Measurements from ENCODE around the gene CDR2L.
A peak's percentile ranks its signal among the peaks of the same experiment; 100 is the strongest.
"Not testable (repeated sequence)": the region's sequence is repeated elsewhere in the genome, so short reads cannot be mapped to it uniquely, and the experiment has no call there.

Gene CDR2L

DNA sequence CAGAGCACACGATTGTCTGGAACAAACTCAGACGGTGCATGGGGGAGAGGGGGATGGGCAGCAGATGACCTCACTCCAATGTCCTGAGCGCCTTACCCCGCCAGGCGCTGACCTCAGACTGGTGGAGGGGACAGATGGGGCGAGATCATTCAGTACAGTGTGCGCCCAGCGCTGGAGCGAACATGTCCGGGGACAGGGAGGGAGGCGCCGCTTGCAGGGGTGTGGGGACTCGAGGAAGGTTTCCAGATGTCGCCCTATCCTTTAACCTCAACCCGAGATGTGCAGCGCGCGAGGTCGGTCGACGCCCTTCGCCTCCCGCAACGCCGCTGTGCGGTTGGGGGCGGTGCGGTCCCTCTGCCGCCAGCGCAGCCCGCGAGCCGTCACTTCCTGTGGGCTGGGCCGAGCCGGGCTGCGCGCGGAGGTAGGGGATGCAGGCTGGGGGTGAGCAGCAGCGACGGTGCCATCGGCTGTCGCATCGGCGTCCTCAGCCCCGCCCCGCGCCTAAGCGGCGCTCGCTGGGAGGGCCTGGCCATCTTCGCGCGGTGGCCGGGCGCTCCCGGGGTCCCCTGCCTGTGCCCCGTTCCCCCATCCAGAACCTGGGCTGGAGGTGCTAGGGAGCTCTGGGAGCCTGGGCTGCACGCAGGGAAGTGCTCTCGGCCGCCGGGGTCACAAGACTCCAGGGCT lies 5.3 kb upstream of the CDR2L start:
- DNase-seq: no peak

DNA sequence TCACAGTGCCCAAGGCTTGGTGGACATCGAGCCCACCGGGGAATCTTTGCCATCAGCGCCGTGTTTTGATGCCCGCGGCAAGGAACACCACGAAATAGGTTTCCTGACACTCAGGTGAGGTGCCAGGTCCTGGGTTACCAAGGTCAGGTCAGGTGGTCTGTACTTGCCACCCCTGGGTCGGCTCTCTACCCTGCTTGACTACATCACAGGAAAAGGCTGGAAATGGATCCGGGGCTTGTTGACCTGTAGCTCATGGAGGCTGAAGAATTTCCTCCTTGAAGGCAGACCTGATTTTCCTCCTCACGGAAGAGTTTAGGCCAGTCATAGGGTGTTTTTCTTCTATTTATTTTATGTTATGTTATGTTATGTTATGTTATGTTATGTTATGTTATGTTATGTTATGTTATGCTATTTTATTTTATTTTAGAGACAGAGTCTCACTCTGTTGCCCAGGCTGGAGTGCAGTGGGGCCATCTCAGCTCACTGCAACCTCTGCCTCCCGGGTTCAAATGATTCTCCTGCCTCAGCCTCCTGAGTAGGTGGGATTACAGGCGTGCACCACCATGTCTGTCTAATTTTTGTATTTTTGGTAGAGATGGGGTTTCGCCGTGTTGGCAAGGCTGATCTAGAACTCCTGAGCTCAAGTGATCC lies 4.6 kb upstream of the CDR2L start:
- DNase-seq: not testable (repeated sequence)

DNA sequence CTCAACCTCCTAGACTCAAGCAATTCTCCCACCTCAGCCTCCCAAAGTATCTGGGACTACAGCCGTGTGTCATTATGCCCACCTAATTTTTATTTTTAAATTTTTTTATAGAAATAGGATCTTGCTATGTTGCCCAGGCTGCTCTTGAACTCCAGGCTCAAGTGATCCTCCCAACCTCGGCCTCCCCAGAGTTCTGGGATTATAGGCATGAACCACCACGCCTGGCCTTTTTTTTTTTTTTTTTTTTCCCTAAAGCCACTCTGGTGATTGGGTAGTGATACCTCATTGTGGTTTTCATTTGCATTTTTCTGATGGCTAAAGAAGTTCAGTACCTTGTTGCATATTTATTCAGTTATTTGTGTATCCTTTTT lies 1.2 kb upstream of the CDR2L start:
- no peak for DNase-seq

DNA sequence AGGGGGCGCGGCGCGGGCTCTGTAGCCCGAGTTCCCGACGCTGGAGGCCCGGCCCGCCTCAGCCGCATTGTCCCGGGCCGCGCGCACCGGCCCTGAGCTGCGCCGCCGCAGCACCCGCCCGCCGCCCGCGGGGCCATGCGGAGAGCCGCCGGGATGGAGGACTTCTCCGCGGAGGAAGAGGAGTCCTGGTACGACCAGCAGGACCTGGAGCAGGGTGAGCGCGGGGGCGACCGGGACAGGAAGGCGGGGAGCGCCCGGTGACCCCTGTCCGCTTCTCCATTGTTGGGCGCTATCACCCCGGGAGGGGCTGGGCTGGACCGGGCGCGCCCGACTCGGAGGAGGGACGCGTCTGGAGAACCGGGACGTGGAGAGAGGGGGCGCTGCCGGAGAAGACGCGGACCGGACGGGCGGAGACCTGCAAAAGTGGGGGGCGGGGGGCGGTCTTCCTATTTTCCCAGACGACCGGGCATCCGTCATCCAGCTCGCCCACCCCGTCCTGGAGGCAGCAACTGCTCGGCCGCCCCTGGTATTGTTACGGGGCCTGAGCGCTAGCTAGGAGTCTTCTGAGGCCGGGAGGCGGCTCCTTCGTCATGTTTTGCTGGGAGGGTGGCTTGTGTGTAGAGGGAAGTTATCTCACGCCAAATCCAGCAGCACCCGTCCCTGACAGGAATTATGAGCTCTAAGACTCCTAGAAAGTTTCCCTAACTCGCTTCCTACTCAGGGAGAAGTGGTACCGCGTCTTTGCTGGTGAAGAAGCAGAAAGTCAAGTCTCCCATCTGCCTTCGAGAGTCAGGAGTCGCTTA lies 678 bp downstream of the CDR2L start:
- DNase-seq: peak; percentile 73 to 74

DNA sequence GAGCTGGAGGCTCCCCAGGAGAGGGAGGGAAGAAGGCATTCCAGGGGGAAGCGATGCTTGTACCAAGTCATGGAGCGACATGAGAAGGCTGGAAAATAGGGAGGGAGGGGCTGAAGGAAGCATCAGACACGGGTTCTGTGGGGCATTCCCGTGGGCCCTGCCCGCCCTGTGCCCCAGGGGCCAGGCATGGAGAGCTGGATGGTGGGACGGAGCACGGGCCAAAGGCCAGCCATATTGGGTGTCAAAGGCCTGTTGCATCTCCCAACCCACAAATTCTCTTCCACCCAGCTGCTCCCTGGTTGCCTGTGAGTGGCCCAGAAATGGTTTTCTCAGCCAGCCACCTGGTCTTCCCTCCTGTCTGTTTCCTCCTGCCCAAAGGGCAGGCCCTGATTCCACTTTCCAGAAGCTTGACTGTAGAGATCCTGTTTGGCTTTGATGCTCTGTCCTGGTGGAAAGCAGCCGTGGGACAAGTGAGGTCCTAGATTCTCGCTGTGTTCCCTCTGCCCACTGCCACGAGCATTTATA lies 3.2 kb downstream of the CDR2L start:
- DNase-seq: no peak

DNA sequence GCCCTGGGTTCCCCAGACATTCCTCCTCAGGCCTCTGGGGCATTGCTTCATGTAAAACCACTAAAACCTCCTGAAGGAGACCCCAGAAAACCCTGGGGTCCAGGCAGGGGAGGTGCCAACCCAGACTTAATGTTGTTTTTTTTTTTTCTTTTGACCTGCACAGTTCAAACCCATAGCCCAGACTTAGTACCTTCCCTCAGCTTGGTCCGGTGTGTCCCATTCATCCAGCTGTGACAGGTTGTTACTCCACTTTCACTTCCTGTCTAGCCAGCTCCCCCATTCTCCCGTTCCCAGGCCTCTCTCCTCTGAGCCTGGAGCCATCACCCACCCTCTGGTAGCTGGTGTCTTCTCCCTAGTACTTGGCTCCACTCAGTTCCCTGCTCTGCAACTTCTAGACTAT lies 4.8 kb downstream of the CDR2L start:
- no peak for DNase-seq

DNA sequence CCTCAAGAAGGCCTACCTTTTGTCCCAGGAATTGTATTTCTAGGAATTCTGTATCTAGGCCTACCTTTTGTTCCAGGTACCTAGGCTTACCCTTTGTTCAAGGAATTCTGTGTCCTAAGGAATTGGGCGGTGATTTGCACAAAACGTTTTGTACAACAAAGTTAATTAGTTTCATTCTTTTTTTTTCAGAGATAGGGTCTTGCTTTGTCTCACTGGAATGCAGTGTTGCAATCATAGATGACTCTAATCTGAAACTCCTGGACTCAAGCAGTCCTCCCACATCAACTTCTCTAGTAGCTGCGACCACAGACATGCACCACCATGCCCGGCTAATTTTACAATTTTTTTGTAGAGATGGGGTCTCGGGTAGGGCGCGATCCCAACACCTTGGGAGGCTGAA lies 7.0 kb downstream of the CDR2L start:
- no peak for DNase-seq

DNA sequence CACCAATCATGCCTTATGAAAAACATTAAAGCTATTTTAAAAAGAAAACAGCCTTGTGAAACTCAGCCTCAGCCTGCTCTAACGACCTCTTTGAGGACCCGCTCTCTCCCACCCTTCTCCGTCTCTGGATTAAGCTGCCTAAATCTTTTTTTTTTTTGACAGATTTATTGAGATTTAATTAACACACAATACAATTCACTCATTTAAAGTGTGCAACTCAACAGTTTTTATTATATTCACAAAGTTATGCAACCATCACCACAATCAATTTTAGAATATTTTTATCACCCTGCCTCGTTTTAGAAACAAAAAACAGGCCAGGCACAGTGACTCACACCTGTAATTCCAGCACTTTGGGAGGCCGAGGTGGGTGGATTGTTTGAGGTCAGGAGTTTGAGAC lies 8.4 kb downstream of the CDR2L start:
- no peak for DNase-seq

DNA sequence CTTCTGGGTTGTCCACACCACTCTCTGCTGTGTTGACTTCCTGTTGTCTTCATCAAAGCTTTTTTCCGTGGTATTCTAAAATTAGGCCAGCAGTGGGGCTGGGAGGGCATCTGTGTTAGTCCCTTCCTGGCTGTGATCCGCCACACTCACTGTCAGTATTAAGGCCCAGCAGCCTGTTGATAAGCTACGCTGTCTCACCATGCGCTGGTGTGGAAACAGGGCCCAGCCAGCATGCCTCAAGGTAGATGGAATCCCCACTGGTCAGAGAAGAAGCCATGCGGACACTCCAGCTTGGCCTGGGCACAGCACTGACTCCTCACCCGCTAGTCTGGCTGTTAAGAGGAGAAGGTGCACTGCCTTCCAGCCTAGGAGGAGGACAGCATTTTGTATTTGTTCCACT lies 11.4 kb downstream of the CDR2L start:
- DNase-seq: no peak

DNA sequence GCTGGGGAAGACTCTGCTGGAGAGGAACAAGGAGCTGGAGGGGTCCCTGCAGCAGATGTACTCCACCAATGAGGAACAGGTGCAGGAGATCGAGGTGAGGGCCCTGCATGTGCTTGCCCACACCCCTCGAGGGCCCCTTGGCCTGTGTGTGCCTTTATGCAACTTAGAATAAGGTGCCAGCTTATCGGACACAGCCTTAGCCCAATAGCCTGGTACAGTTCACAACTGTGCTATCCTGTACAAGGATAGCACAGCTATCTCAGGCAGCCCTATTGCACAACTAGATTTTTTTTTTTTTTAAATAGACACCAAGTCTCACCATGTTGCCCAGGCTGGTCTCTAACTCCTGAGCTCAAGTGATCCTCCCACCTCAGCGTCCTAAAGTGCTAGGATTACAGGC lies 12.1 kb downstream of the CDR2L start:
- no peak for DNase-seq

DNA sequence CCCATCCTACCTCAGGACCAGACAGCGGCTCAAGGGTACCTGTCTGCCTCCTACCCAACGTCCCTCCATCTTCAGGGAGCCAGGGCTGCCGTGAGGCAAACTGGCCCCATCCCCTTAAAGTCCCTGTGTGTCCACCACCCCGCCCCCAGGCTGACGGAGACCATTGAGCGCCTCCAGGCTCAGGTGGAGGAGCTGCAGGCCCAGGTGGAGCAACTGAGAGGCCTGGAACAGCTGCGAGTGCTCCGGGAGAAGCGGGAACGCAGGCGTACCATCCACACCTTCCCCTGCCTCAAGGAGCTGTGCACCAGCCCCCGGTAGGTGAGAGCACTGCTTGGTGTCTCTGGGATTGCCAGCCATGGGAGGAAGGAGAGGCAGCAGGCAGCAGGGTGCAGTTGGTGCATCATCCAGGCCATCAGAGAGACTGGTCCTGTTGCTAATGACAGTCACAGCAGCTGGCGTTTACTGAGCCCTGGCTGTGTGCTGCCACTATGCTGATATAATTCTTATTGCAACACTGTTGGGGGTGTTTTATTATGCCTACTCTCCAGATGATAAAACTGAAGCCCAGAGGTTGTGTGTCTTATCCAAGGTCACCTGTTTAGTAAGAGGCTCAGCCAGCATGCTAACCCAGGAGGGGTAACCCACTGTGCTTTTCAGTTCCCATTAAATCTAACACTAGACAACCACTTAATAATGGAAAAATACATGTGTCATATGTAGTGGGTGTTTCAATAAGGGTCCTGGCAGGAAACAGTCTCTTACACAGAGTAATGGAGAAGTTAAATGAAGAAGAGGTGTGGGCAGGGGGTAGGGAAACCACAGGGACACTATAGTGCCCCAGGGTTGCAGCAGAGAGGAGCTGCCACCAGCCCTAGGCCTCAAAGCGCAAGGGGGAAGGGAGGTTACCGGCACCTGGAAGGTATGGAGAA lies 14.7 kb downstream of the CDR2L start:
- peak; percentile 33 to 53 for DNase-seq

DNA sequence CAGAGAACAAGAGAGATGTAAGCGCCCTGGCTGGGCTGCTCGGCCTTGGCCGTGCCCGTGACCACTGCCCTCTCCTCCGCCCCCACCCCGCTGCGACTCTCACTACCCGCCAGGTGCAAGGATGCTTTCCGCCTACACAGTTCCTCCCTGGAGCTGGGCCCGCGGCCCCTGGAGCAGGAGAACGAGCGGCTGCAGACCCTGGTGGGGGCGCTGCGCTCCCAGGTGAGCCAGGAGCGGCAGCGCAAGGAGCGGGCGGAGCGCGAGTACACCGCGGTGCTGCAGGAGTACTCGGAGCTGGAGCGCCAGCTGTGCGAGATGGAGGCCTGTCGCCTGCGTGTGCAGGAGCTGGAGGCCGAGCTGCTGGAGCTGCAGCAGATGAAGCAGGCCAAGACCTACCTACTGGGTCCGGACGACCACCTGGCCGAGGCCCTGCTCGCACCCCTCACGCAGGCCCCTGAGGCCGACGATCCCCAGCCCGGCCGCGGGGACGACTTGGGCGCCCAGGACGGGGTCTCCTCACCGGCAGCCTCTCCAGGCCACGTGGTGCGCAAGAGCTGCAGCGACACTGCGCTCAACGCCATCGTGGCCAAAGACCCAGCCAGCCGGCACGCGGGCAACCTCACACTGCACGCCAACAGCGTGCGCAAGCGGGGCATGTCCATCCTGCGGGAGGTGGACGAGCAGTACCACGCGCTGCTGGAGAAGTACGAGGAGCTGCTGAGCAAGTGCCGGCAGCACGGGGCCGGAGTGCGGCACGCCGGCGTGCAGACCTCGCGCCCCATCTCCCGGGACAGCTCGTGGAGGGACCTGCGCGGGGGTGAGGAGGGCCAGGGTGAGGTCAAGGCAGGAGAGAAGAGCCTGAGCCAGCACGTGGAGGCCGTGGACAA lies 15.9 kb downstream of the CDR2L start:
- no peak for DNase-seq

DNA sequence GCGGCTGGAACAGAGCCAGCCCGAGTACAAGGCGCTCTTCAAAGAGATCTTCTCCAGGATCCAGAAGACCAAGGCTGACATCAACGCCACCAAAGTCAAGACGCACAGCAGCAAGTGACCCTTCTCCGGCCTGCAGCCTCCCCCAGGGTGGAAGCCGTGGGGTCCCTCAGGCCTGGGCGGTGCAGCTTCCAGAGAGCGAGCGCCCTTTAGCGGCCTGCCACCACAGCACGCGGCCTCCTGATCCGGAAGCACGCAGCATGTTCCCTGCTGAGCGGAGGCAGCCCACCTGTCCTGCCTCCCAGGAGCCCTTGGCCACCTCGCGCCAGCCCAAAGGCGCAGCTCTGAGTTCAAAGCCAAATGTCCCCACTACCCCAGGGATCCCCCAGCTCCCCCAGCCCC lies 16.5 kb downstream of the CDR2L start:
- no peak for DNase-seq

DNA sequence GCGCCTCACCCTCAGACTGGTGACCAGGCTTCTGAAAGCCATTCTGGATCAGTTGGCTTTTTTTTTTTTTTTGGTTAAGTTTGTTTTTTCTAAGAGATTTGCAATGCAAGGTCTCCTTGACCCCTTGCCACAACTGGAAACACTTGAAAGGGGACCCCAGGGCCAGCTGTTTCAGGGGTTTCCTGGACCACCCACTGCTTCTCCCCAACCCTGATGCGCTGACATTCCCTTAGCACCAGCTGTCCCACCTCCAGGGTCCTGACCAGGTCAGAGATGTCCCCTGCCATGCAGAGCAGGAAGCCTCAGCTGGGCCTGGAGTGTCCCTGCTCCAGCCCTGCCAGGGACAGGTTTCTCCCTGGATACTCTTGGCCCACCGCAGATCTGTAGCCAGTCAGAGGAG lies 16.9 kb downstream of the CDR2L start:
- no peak for DNase-seq

DNA sequence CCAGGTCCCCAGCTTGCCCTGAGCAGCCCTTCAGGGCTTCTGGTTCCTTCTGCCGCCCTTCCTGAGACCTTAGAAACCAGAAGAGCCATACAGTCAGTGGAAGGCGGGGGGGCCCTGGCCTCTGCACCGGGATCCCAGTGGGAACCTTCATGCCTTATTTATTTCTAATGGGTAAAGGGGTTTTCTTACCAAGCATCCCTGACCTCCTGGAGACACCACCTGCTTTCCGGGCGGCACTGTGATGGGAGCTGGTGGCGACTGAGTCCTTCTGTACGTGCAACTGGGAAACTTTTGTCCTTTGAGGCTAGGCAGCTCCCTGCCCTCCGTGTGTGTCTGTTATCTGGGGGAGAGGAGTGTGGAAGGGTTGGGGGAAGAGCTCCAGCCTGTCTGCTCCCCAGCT lies 17.9 kb downstream of the CDR2L start:
- no peak for DNase-seq

DNA sequence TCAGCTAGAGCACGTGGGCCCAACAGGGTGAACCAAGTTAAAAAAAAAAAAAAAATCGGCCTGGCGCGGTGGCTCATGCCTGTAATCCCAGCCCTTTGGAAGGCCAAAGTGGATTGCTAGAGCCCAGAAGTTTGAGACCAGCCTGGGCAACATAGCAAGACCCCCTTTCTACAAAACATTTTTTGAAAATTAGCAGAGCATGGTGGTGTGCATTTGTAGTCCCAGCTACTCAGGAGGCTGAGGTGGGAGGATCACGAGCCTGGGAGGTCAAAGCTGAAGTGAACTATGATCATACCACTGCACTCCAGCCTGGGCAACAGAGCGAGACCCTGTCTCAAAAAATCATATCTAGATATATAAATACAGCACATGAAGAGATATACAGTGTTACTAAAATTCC lies 18.7 kb downstream of the CDR2L start:
- not testable (repeated sequence) for DNase-seq

DNA sequence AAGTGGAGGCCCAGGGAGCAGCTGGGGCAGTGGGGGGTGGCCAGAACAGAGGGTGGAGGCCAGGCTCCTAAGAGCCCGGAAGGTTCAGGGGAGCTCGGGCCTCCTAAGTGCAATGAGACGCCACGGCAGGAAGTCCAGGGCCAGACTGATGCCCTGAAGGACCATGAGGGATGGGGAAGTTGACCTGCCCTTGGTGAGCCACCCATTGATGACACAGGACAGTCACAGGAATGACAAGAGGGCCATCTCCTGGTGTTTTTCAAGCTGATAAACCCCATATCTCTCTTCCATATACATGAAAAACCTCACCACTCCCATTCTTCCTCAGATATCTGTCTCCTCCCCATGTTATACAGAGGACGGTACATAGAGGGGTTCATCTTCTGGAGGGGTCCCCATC lies 19.2 kb downstream of the CDR2L start:
- DNase-seq: no peak

DNA sequence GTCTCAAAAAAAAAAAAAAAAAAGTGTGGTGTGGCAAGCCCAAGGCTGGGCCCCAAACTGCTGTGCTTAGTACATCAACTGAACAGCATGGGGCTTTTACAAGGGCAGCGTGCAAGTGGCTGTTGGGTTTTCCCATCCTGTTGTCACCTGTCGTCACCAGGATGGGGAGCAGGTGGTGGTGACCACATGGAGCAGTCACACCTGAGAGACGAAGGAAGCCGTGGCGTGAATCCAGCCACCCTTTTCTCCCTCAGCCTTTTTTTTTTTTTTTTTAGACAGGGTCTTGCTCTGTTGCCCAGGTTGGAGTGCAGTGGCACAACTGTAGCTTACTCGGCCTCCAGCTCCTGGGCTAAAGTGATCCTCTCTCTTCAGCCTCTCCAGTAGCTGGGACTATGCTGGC lies 20.9 kb downstream of the CDR2L start:
- DNase-seq: no peak

DNA sequence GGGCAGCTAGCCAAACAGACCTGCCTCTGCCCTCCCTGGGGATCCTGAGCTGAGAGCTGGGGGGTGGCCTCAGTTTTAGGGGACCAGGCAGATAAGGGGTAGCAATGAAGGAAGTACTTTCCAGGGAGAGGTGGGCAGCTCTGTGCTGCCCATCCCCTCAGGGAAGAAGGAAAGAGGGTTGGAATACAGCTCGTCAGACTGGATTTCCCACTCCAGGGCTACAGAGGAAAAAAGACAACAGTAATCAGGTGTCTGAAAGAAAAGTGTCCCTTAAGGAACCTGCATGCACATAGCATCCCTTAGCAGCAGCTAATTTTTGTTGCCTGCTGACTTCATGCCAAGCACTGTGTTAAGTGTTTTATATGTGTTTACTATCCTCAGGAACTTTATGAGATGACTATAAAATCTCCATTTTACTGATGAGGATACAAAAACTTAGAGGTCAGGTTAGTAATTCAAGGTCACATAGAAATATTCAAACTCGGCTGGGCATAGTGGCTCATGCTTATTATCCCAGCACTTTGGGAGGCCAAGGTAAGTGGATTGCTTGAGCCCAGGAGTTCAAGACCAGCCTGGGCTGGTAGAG lies 21.8 kb downstream of the CDR2L start:
- no peak for DNase-seq

DNA sequence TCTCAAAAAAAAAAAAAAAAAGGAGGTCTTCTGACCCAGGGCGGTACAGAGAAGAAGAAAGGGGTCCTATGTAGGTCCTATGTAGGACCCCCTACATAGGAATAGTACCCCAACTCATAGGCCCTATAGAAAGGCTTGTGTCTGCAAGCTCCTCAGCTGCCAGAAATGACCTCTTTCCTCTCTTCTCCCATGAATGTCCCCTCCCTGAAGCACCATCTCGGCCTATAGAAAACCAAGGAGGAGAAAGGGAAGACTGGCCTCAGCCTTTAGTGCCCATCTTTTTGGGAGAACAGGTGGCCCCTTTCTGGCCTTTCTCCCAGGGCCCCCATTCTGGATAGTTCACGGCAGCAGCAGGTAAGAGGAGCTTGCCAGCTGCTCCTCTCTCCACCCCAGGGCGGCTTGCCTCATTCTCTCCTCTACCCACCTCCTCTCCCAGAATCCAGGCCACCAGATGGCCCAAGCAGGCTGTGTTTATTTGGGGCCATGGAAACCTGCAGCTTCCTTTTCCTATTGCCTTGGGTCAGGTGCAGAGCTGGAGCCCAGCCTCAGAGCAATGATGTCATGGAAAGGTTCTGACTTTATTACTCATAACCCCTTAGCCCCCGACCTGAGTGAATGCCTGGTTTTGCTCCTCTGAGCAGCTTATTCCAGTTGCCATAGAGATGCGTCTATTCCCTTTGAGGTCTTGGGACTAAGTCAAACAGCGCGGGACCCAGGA lies 23.4 kb downstream of the CDR2L start:
- DNase-seq: no peak
